ENCODE measurements around the gene KHDRBS1.
"Not testable (repeated sequence)": the region's sequence is repeated elsewhere in the genome, so short reads cannot be mapped to it uniquely, and the experiment has no call there.

Gene KHDRBS1

DNA sequence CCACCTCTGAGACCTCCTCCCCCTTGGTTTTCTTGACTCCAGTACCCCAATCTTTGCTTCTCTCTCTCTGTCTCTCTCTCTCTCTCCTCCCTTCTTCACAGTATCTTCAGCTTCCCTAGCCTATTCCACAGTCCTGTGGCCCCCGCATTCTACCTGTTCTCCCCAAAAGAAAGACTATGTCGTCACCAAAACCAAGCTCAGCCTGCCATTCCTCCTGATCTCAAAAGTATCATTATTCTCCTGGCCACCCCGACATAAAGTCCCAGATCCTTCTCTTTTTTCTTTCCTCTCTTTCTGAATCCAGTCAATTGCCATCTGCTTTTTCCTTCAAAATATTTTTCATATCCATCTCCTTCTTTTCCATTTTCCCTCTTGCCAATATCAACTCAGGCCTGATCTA, 23.7 kb upstream of the KHDRBS1 start:
- DNase-seq (ENCODE audit: low read depth in 1 of 2, low spot score in 1 of 2) = no peak
- in situ Hi-C loops (cut with HindIII; ENCODE audit: low pct_unique_long_range_greater_than_20kb, low sequenced_read_pairs) = no loop called here
- TF ChIP-seq JUND (IDR thresholded peaks at IDR 0.05; ENCODE audit: low read depth) = no peak

GRCh38 chr1:31991182-31991581, 22.5 kb upstream of the KHDRBS1 start:
- in situ Hi-C loops (cut with HindIII; ENCODE audit: low pct_unique_long_range_greater_than_20kb, low sequenced_read_pairs) = no loop called here
- no peak for TF ChIP-seq JUND (IDR thresholded peaks at IDR 0.05; ENCODE audit: low read depth)
- no peak for DNase-seq (ENCODE audit: low read depth in 1 of 2, low spot score in 1 of 2)

DNA sequence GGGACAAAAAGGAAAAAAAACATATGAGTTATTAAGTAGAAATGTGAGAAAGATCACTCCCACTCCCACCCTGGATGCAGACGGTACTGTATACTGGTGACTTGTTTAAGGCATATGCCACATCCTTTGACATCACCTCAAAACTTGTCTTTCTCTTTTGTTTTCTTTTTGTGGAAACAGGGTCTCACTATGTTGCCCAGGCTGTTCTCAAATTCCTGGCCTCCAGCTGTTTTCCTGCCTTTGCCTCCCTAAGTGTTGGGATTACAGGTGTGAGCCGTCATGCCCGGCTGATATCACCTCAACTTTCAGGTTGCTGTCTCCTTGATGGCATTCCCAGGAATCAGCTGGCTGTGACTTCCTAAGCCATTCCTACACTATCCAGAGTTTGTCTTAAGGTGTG, 18.4 kb upstream of the KHDRBS1 start:
- TF ChIP-seq JUND (IDR thresholded peaks at IDR 0.05; ENCODE audit: low read depth) = no peak
- DNase-seq (ENCODE audit: low read depth in 1 of 2, low spot score in 1 of 2) = no peak
- in situ Hi-C loops (cut with HindIII; ENCODE audit: low pct_unique_long_range_greater_than_20kb, low sequenced_read_pairs) = no loop called here

- DNase-seq (ENCODE audit: low read depth in 1 of 2, low spot score in 1 of 2); in situ Hi-C loops (cut with HindIII; ENCODE audit: low pct_unique_long_range_greater_than_20kb, low sequenced_read_pairs): not testable (repeated sequence)
These were observed 17.5 kb upstream of the KHDRBS1 start for GRCh38 chr1:31996121-31996520.

DNA sequence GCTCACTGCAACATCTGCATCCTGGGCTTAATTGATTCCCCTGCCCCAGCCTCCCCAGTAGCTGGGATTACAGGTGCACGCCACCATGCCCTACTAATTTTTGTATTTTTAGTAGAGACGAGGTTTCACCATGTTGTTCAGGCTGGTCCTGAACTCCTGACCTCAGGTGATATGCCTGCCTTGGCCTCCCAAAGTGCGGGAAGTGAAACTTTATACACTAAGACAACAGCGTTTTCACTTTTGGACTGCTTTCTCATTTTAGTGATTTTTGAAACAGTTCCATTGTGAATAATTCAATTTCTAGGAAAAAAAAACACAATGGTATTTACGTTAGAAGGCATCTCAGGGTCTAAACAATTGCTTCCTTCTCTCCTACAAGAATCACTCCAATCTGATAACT, 11.8 kb upstream of the KHDRBS1 start:
- in situ Hi-C loops (cut with HindIII; ENCODE audit: low pct_unique_long_range_greater_than_20kb, low sequenced_read_pairs) = no loop called here
- DNase-seq (ENCODE audit: low read depth in 1 of 2, low spot score in 1 of 2) = no peak
- TF ChIP-seq JUND (IDR thresholded peaks at IDR 0.05; ENCODE audit: low read depth) = no peak

- DNase-seq (ENCODE audit: low read depth in 1 of 2, low spot score in 1 of 2); in situ Hi-C loops (cut with HindIII; ENCODE audit: low pct_unique_long_range_greater_than_20kb, low sequenced_read_pairs): not testable (repeated sequence)
These were observed 11.4 kb upstream of the KHDRBS1 start for GRCh38 chr1:32002285-32002684.

DNA sequence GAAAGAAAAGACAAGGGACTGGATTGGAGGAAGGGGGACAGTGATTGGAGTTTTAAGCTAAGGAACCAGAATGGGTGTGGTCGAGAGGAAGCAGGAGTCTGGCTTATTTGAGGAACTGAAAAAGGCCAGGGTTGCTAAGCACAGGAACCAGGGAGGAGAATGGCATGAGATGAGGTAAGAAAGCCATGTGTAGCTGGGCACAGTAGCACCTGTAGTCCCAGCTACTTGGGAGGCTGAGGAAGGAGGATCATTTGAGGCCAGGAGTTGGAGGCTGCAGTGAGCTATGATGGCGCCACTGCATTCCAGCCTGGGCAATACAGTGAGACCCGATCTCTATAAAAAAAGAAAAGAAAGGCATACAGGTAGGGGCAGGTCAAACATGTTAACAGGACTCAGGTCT, 8.1 kb upstream of the KHDRBS1 start:
- in situ Hi-C loops (cut with HindIII; ENCODE audit: low pct_unique_long_range_greater_than_20kb, low sequenced_read_pairs) = no loop called here
- TF ChIP-seq JUND (IDR thresholded peaks at IDR 0.05; ENCODE audit: low read depth) = no peak
- DNase-seq (ENCODE audit: low read depth in 1 of 2, low spot score in 1 of 2) = no peak

- no peak for TF ChIP-seq JUND (IDR thresholded peaks at IDR 0.05; ENCODE audit: low read depth)
- no peak for DNase-seq (ENCODE audit: low read depth in 1 of 2, low spot score in 1 of 2)
- in situ Hi-C loops (cut with HindIII; ENCODE audit: low pct_unique_long_range_greater_than_20kb, low sequenced_read_pairs) = no loop called here
These were observed 6.1 kb upstream of the KHDRBS1 start for GRCh38 chr1:32007591-32007940.

DNA sequence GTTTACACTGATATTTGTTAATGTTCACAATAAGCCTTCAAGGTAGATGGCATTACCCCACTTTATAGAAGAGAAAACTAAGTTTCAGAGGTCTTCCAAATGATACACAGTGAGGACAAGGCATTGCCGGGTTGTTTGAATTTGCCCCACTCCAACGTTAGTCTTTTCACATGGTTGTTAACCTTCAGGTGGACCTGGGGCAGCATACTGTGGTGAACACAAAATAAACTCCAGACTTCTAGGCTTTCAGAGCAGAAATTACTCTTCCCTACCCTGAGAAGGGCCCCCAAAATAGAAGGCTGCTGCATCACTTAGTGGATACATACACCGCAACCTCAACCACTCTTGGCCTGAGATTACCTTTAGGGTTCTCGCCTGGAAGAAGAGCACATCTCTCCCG, 3.4 kb upstream of the KHDRBS1 start:
- no peak for TF ChIP-seq JUND (IDR thresholded peaks at IDR 0.05; ENCODE audit: low read depth)
- no peak for DNase-seq (ENCODE audit: low read depth in 1 of 2, low spot score in 1 of 2)
- in situ Hi-C loops (cut with HindIII; ENCODE audit: low pct_unique_long_range_greater_than_20kb, low sequenced_read_pairs) = no loop called here

DNA sequence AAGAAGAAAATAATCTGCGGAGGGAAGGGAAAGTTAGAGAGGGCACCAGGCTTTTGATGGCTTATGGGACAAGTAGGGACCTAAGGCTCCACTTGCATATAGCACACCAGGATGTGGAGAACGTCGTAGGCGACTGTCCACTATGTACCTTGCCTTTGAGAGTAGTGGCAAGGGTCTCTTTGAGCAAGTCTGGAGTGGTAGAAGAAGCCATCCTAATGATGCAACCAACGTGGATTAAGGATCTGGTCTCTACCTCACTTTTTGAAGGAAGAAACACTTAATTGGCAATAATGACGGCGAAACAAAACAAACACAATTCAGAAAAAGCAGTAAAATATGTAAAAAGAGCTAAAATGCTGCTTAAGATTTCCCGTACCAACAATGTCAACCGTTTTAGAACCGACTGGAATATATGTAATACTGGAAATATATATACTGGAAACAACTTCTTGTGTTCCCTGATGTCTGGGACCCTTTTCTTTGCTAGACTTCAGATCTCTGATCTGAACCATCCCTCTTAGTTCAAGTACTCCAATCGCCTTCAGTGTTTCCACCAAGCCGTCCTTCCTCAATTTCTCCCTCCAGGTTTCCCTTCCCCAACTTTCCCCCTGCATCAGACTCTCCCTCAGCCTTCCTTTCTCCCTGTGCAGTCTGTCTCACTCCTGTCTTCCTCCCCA, 821 bp upstream of the KHDRBS1 start:
- no peak for TF ChIP-seq JUND (IDR thresholded peaks at IDR 0.05; ENCODE audit: low read depth)
- in situ Hi-C loops (cut with HindIII; ENCODE audit: low pct_unique_long_range_greater_than_20kb, low sequenced_read_pairs) = no loop called here
- no peak for DNase-seq (ENCODE audit: low read depth in 1 of 2, low spot score in 1 of 2)

- peak in 1 of 2 experiments; percentile 44 for DNase-seq (ENCODE audit: low read depth in 1 of 2, low spot score in 1 of 2)
- in situ Hi-C loops (cut with HindIII; ENCODE audit: low pct_unique_long_range_greater_than_20kb, low sequenced_read_pairs) = no loop called here
- no peak for TF ChIP-seq JUND (IDR thresholded peaks at IDR 0.05; ENCODE audit: low read depth)
These were observed 705 bp downstream of the KHDRBS1 start for GRCh38 chr1:32014199-32014947.

DNA sequence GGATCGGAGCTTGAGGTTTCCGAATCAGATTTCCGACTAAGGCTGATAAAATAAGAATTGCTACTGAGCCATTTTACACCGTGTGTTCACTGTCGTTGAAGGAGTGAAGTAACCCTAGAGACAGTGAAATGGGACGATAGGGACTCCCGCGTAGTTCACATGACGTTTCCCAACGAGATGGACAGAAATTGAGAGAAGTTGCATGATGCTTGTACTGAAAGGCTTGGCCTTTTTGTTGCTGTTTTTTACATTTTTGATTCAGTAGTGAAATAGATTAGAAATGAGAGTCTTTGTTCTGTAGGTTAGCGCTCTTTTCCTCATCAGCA, 1.2 kb downstream of the KHDRBS1 start:
- no peak for TF ChIP-seq JUND (IDR thresholded peaks at IDR 0.05; ENCODE audit: low read depth)
- in situ Hi-C loops (cut with HindIII; ENCODE audit: low pct_unique_long_range_greater_than_20kb, low sequenced_read_pairs) = no loop called here

GRCh38 chr1:32020339-32020738, 6.7 kb downstream of the KHDRBS1 start:
- TF ChIP-seq JUND (IDR thresholded peaks at IDR 0.05; ENCODE audit: low read depth) = no peak
- no peak for DNase-seq (ENCODE audit: low read depth in 1 of 2, low spot score in 1 of 2)
- in situ Hi-C loops (cut with HindIII; ENCODE audit: low pct_unique_long_range_greater_than_20kb, low sequenced_read_pairs) = no loop called here

More for the DNA sequence above, 1.2 kb downstream of the KHDRBS1 start:
- no peak for DNase-seq (ENCODE audit: low read depth in 1 of 2, low spot score in 1 of 2)

DNA sequence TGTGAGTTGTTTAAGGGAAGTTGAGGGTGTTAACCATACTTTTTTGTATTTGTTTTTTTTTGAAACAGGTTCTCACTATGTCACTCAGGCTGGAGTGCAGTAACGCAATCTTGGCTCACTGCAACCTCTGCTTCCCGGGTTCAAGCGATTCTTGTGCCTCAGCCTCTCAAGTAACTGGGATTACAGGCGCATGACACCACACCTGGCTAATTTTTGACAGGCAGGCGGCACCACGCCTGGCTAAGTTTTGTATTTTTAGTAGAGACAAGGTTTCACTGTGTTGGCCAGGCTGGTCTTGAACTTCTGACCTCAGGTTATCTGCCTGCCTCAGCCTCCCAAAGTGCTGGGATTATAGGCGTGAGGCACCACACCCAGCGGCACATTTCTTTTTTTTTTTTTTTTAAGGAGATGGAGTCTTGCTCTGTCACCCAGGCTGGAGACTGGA, 7.9 kb downstream of the KHDRBS1 start:
- in situ Hi-C loops (cut with HindIII; ENCODE audit: low pct_unique_long_range_greater_than_20kb, low sequenced_read_pairs) = not testable (repeated sequence)

More for the DNA sequence above, 7.9 kb downstream of the KHDRBS1 start:
- DNase-seq (ENCODE audit: low read depth in 1 of 2, low spot score in 1 of 2) = not testable (repeated sequence)
